Thymus (tissue), 11 donors: ENCODE measurements around the gene R3HDM2. TPM values are rescaled to one million over a fixed set of nuclear protein-coding genes. Genes with fewer than 3 reads are reported as not detected.
A peak's percentile ranks its signal among the peaks of the same experiment; 100 is the strongest.

Experiments
- DNase-seq, 9 donors: peaks; one replicate each; pipeline ENCODE4 v3.0.0-alpha.2; 2013; ENCODE audit warnings: low spot score in 9 of 9, low read depth in 6 of 9, missing footprints in 1 of 9
- H3K27ac ChIP-seq, 2 donors: one replicate each; pipeline ENCODE4 v1.5.1; 2013; ENCODE audit warnings: control low read depth in 1 of 2, low read depth in 1 of 2, low read length in 1 of 2, mild to moderate bottlenecking in 1 of 2, moderate library complexity in 1 of 2
- H3K27me3 ChIP-seq, 2 donors: one replicate each; pipeline ENCODE4 v1.5.1; 2013; ENCODE audit warnings: low read length in 1 of 2; ENCODE audit not compliant: control insufficient read depth in 2 of 2, insufficient read depth in 1 of 2
- H3K36me3 ChIP-seq, 2 donors: one replicate each; pipeline ENCODE4 v1.5.1; 2013; ENCODE audit warnings: low read length in 1 of 2, mild to moderate bottlenecking in 1 of 2, moderate library complexity in 1 of 2; ENCODE audit not compliant: control insufficient read depth in 2 of 2, insufficient read depth in 2 of 2
- H3K4me1 ChIP-seq, 2 donors: one replicate each; pipeline ENCODE4 v1.5.1; 2013; ENCODE audit warnings: low read length in 2 of 2; ENCODE audit not compliant: control insufficient read depth in 2 of 2, insufficient read depth in 2 of 2
- H3K4me3 ChIP-seq, 2 donors: one replicate each; pipeline ENCODE4 v1.5.1; 2013; ENCODE audit warnings: low read length in 2 of 2, control low read depth in 1 of 2, mild to moderate bottlenecking in 1 of 2
- H3K9me3 ChIP-seq, 2 donors: one replicate each; pipeline ENCODE4 v1.5.1; 2013; ENCODE audit warnings: low read length in 1 of 2, mild to moderate bottlenecking in 1 of 2; ENCODE audit not compliant: control insufficient read depth in 2 of 2, insufficient read depth in 1 of 2
- WGBS: extraction: QIAGEN DNeasy Blood & Tissue Kit; methylation state at CpG from one replicate; pipeline ENCODE4 v1.1.7; 2013; 5-methylcytosine and 5-hydroxymethylcytosine counted together
- polyA plus RNA-seq: library from polyadenylated mRNA; stranded (reverse); fragments of 200-250 nt; gene quantifications from one replicate; pipeline ENCODE4 v1.2.3, GENCODE V29; 2013
- total RNA-seq: library from RNA; stranded (reverse); fragments of 120-200 nt; gene quantifications from one replicate; pipeline ENCODE4 v1.2.4, GENCODE V29; 2013
- donor health status: healthy.

R3HDM2 gene
- total and polyA plus RNA-seq, 2 donors, result 12.6 to 22.4 TPM

DNA sequence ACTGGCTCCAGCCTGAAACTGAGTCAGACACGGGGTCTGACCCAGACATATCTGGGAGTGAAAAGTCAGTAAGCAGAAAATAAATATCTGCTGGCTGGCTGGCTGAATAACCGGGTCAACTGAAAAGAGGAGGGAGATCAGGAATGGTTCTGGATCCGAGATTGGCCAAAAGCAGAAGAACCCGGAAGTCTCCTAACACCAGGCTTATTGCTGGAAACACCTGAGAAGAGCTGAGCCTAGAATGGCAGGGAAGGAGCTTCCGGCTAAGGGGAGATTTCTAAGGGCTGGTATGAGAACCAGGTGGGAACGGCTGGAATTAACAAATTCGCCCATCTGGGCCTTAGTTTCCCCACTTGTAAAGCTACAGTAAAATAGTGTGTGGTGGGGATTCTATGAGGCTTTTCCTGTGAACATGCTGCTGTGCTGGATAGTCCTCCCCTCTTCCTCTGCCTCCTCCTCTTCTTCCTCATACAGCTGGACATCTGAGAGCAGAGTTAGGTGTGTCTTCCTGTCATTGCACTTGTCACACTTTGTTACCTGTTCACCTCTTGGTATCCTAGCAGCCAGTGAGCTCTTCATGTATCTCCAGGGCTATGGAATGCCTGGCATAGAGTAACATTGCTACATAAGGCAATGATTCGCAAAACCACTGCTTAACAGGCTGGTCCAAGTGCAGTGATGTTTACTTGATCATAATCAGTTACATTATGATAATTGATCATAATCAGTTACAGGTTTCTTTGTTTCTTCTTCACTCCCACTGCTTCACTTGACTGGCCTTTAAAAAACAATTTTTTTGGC lies 203.3 kb downstream of the R3HDM2 start:
- peak in 1 of 9 donors; percentile 11 for DNase-seq
- H3K27ac ChIP-seq, result no peak overlapping the region
- peaks cover 5 to 23% of the 10 kb centered on the region in 2 donors for H3K9me3 ChIP-seq
- peaks cover 16 to 18% of the 10 kb centered on the region in 2 donors for H3K36me3 ChIP-seq
- peaks cover 40 to 59% of the 10 kb centered on the region in 2 donors for H3K27me3 ChIP-seq
- H3K4me3 ChIP-seq, result no peak overlapping the region
- 40% methylated on average over 8 of the region's 8 CpGs for WGBS
- H3K4me1 ChIP-seq, result peaks cover 35 to 59% of the 10 kb centered on the region in 2 donors

DNA sequence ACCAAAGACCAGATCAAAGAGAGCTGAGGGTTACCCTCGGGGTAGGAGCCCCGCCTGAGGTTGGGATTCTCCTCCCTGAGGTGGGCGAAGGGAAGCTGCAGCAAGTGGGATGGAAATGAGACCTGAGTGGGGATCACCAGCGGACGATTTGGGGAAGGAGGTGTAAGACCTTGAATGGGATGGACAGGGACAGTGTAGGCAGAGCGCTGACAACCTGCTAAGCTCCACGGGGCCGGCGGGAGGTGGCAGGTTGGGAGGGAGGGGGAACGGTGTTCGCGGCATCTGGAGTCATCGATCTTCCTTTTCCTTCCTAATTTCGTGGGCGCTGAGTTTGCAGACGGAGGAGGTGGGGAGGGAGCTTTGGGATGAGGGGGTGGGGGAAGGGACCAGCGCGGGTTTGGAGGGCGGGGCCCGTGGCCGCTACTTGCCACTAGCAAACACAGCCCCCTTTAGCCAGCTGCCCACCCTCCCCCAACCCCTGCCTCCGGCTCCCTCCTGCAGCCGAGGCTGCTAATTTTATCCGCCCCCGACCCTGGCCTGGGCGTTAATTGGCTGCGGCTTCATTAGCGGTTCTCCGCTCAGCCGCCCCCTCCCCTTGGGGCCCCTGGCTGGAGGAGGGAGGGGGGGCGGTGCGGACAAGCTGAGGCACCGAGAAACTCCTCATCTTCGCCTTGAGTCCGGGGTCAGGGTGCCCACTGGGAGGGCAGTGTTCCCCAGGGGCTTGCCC lies 204.1 kb downstream of the R3HDM2 start:
- 5% methylated on average over 35 of the region's 35 CpGs for WGBS
- Histone ChIP-seq H3K4me1 (peaks cover 35 to 60% of the 10 kb centered on the region in 2 donors), H3K36me3 (peaks cover 8 to 10% of the 10 kb centered on the region in 2 donors), H3K27ac (no peak overlapping the region), H3K9me3 (peaks cover 5 to 22% of the 10 kb centered on the region in 2 donors), H3K27me3 (peaks cover 47 to 67% of the 10 kb centered on the region in 2 donors), H3K4me3 (no peak overlapping the region)
- peak in 1 of 9 donors; percentile 21 for DNase-seq

DNA sequence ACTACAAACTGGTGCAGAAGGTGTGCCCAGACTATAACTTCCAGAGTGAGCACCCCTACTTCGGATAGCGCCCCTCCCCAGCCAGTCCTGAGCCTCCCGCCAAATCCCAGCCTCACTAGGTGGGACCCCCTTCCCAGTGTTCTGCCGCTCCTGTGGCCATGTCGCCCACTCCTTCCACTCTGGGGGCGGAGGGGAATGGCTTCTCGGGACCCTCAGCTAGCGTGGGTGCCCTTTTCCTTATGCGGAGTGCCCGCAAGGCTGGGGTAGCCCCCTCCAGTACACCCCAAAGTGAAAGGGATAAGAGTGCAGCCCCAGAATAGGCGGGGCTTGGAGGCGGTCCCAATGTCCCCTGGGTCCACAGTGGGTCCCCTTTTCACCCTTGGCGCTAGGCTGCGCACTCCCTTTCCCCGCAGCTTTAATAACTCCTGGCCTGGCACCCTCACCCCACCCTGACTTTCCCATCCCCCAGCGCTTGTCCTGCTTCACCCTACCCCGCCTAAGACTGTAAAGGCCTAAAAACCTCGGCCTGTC lies 205.1 kb downstream of the R3HDM2 start:
- 16% methylated on average over 18 of the region's 18 CpGs for WGBS
- DNase-seq, result no peak
- no peak overlapping the region for H3K27ac ChIP-seq
- peaks cover 53 to 77% of the 10 kb centered on the region in 2 donors for H3K27me3 ChIP-seq
- no peak overlapping the region for H3K4me3 ChIP-seq
- H3K36me3 ChIP-seq, result no peaks in the 10 kb centered on the region
- H3K9me3 ChIP-seq, result peaks cover 5 to 19% of the 10 kb centered on the region in 2 donors
- H3K4me1 ChIP-seq, result peaks cover 30 to 64% of the 10 kb centered on the region in 2 donors

DNA sequence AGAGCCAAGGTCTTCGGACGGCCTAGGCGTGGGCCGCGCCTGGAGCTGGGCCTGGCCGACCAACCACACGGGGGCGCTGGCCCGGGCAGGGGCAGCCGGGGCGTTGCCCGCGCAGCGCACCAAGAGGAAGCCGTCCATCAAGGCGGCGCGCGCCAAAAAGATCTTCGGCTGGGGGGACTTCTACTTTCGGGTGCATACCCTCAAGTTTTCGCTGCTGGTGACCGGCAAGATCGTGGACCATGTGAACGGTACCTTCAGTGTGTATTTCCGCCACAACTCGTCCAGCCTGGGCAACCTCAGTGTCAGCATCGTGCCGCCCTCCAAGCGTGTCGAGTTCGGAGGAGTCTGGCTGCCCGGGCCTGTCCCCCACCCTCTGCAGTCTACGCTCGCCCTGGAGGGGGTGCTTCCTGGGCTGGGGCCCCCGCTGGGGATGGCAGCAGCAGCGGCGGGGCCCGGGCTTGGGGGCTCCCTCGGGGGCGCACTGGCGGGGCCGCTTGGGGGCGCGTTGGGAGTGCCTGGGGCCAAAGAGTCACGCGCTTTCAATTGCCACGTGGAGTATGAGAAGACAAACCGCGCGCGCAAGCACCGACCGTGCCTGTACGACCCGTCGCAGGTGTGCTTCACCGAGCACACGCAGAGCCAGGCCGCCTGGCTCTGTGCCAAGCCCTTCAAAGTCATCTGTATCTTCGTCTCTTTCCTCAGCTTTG lies 205.7 kb downstream of the R3HDM2 start:
- WGBS, result 4% methylated on average over 61 of the region's 61 CpGs

DNA sequence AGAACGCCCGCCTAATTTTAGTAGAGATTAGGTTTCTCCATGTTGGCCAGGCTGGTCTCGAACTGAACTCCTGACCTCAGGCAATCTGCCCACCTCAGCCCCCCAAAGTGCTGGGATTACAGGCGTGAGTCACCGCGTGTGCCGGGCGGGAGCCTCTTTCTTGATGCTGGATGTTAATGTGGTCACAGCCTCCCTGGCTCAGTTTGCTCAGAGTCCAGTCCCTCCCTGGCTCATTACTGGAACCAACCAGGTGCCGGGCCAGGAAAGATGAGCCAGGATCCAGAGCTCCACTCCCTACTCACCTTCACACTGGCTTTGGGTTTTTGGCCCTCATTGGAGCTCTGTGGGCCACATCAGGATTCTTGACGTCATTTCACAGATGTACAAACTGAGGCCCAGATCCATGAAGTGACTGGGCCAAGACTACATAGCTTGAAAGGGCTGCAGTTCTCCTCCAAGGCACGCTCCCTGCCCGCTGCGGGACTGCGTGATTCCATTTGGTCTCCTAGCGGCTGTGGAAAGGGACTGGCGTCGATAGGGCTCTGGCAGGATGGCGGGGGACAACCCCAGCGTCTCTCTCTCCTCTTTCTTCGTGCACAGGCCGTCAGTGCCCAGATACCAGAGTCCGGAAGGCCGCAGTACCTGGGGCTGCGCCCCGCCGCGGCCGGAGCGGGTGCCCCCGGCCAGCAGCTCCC lies 206.4 kb downstream of the R3HDM2 start:
- H3K27ac ChIP-seq, result no peak overlapping the region
- peak in 1 of 9 donors; percentile 8 for DNase-seq
- peaks cover 5 to 19% of the 10 kb centered on the region in 2 donors for H3K9me3 ChIP-seq
- H3K4me3 ChIP-seq, result no peak overlapping the region
- H3K27me3 ChIP-seq, result peaks cover 65 to 90% of the 10 kb centered on the region in 2 donors
- WGBS, result 24% methylated on average over 30 of the region's 30 CpGs
- H3K4me1 ChIP-seq, result peaks cover 22 to 61% of the 10 kb centered on the region in 2 donors
- H3K36me3 ChIP-seq, result no peaks in the 10 kb centered on the region

More for the DNA sequence above, 205.7 kb downstream of the R3HDM2 start:
- DNase-seq, result peak in 8 of 9 donors; percentile 76 to 95 (median 85)
- H3K9me3 ChIP-seq, result peaks cover 5 to 19% of the 10 kb centered on the region in 2 donors
- peaks cover 24 to 58% of the 10 kb centered on the region in 2 donors for H3K4me1 ChIP-seq
- no peaks in the 10 kb centered on the region for H3K36me3 ChIP-seq
- peak overlapping the region in 1 of 2 donors; percentile 7 for H3K4me3 ChIP-seq
- H3K27ac ChIP-seq, result no peak overlapping the region
- H3K27me3 ChIP-seq, result peaks cover 59 to 83% of the 10 kb centered on the region in 2 donors

DNA sequence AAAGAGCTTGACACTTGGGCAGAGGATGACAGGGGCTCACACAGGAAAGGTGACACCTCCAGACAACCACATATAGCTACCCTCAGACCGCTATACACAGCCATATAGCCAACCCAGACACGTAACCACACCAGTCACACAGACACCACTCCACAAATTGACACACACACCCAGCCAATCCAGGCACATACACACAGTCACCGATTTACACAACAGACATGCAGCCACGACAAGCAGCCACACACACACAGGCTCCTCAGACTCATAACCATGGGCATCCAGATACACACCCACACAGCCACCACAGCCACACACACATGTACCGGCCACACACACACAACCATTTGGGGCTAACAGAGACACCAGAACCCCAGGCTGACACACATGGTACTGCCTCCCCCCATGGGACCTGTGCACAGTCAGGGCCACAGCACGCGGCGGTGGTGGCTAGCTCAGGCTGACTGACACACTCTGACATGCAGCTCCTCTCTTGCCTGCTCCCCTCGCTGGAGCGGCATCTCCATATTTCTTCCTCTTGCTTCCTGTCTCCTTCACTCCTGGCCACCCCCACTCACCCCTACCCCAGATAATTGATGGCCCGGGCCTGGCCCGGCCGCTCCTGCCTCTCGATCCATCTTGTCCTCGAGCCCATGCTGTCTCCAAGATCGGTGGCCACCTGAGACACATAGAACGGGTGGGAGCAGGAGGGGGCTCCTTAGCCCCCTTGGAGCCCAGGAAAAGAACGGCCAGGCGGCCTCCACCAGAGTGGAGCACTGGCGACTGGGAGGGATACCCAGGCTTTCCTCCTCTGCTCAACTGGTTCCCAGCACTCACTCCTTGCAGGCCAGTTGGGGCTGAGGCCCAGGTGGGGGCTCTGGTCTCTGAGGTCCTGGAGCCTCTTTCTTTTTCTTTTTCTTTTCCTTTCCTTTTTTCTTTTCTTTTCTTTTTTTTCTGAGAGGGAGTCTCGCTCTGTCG lies 207.4 kb downstream of the R3HDM2 start:
- Histone ChIP-seq H3K27me3 (peaks cover 74 to 99% of the 10 kb centered on the region in 2 donors), H3K4me1 (peaks cover 18 to 53% of the 10 kb centered on the region in 2 donors), H3K4me3 (no peak overlapping the region), H3K27ac (no peak overlapping the region), H3K36me3 (no peaks in the 10 kb centered on the region), H3K9me3 (peaks cover 5 to 19% of the 10 kb centered on the region in 2 donors)
- DNase-seq, result peak in 1 of 9 donors; percentile 13
- WGBS, result 35% methylated on average over 22 of the region's 22 CpGs

DNA sequence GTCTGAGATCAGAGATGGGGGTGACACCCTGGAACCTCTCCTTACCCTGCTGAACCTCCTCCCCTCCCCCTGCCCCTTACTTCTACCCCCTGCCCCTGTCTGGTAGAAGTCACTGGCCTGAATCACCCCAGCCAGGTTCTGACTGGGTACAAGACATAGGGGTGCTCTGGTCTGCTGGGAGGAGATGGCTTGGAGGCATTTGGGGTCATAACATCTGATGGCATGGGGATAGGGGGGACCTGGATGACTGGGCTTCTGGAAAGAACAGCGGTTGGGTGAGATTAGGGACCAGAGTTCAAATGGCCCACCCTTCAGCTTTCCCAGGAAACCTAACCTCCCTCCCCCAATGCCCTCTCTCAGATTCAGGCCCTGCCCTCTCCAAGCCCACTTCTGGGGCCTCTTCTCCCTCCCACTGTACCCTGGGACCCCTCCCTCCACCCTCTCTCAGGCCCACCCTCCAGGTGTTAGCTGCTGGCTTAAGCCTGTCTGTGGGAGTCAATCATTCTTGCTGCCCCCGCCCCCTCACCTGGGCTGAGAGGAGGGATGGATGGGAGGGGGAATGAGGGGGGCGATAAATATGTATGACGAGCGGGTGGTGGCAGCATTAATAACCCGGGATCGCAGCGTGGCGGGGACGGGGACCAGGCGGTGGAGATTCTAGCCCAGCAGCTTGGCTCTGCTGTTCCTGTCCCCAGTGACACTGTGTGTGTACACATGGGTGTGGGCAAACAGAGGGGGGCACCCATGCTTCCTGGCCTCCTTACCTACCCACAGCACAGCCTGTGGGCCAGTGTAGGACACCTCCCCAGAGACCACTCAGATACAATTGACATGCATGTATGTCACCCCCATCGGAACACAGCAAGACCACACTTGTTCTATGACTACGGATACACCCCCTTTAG lies 208.3 kb downstream of the R3HDM2 start:
- Histone ChIP-seq H3K36me3 (no peaks in the 10 kb centered on the region), H3K4me1 (peaks cover 18 to 51% of the 10 kb centered on the region in 2 donors), H3K27ac (no peak overlapping the region), H3K27me3 (peaks cover 84 to 100% of the 10 kb centered on the region in 2 donors), H3K9me3 (peaks cover 5 to 21% of the 10 kb centered on the region in 2 donors), H3K4me3 (no peak overlapping the region)
- no peak for DNase-seq
- 17% methylated on average over 13 of the region's 13 CpGs for WGBS
